ENCODE measurements around the gene BTG2.
A peak's percentile ranks its signal among the peaks of the same experiment; 100 is the strongest.
"Not testable (repeated sequence)": the region's sequence is repeated elsewhere in the genome, so short reads cannot be mapped to it uniquely, and the experiment has no call there.

The BTG2 gene
- total RNA-seq, result 1,507 reads per million, percentile 100 among the genes with 10 or more reads in this experiment

DNA sequence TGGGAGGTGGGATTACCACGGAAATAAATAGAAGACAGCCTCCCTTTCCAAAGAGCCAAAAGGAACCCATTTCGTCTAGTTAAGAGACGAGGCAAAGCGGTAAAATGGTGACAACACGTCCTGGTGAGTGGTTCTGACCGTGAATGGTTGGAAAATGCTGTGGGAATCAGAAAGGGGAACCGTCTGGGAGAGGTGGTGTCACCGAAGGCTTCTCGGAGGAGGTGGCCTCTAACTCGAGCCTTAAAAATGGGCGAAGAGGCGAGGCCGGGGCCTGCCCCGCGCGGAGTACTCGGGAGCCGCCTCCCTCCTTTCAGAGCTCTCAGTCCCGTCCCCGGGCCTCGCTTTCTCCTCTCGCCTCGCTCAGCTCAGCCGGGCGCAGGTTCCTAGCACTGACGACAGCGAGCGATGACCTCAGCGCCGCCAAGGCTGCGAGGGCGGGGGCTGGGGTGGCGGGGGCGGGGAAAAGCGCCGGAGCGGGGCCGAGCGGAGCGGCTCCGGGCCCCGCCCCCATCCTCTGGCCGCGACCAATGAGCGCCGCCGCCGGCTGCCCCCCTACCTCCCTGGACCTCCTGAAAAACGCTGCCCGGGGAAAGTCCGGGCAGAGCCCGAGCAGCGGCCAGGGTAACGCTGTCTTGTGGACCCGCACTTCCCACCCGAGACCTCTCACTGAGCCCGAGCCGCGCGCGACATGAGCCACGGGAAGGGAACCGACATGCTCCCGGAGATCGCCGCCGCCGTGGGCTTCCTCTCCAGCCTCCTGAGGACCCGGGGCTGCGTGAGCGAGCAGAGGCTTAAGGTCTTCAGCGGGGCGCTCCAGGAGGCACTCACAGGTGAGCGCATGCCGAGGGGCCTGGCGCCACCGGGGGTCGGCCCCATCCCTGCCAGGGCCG lies at the start of gene BTG2:
TSS of gene BTG2 (plus strand) at position 601 of the 890 bp plus-strand sequence. CDS start at position 689, 88 bp downstream.
- peak; percentile 92 for DNase-seq

DNA sequence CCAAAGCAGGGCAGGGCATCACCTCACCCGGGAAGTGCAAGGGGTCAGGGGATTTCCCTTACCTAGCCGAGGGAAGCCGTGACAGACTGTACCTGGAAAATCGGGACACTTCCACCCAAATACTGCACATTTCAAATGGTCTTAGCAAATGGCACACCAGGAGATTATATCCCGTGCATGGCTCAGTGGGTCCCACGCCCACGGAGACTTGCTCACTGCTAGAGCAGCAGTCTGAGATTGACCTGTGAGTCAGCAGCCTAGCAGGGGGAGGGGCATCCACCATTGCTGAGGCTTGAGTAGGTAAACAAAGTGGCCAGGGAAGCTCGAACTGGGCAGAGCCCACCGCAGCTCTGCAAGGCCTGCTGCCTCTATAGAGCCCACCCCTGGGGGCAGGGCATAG lies 48.7 kb upstream of the BTG2 start:
- DNase-seq, result not testable (repeated sequence)

DNA sequence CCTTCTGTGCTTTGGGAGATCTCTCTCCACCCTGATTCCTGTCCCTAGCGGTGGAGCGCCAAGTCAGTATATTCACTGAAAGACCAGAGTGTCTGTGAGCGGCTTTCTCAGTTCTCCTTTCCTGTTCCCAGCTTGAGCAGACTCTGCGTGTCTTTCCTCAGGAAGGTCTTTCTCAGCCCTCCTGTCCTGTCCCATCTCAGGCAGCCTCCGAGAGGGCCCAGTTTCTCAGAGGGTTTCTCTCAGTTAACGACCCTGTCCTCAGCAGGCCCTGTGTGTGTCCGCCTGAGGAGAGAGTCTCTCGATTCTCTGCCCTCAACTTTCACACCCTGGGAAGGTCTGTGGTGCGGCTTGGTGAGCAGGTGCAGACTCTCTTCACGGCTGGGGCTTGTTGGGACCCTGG lies 41.8 kb upstream of the BTG2 start:
- no peak for DNase-seq

DNA sequence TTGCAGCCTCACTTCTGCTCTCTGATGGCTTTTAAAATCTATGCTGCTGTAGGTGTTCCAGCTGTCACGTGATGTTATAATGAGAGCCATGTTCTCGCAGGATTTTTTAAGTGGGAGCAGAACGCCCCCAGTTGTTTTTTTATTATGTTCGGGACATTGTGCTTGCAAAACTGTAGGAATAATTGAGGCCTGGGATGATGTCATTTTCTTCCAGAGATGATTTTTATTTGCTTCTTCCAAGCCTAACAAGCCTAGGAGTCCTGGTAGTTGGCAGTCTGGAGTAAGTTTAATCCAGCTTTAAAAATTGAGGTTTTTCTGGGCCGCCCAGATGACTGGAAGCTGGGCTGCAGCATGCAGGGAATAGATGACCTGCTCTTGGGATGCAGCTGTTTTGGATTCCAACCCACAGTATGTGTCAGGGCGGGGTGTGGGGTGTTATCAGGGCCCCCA lies 41.2 kb upstream of the BTG2 start:
- no peak for DNase-seq

- DNase-seq, result no peak
These were observed 39.8 kb upstream of the BTG2 start for GRCh38 chr1:203265541-203265940.

GRCh38 chr1:203266140-203266539 lies 39.2 kb upstream of the BTG2 start:
- DNase-seq, result not testable (repeated sequence)

GRCh38 chr1:203267347-203267846 lies 37.9 kb upstream of the BTG2 start:
- DNase-seq, result peak; percentile 83

GRCh38 chr1:203267912-203268311 lies 37.4 kb upstream of the BTG2 start:
- DNase-seq, result no peak

DNA sequence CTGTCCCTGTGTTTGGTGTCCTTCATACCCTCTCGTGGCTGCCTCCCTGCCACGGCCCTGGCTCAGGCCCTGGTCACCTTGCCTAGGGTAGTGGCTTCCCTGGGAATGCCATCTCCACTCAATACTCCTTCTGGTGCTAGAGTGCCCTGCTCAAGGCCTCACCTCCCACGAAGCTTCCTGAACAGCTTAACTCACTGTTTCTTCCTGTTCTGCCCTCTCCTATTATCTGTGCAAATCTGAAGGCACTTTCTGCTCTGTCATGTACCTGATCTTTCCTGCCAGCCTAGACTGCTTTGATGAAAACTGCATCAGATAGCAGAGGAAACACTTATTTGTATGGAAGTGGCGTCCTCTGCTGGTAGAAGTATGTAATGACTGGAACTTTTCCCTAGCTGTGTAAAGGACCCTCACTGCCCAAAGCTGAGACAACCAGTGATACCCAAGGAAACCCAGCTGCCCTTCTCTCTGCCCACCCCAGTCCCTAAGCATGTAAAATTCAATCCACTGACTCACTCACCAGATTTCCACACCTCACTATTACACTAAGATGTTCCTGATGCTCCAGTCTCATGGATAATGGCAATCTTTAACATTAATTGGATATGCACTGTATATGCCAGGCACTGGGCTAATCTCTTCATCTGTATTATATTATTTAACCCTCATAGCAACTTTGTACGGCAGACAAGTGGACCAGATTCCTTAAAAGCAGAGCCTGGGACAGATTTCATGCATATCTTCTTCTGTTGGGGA lies 36.2 kb upstream of the BTG2 start:
- peak; percentile 43 for DNase-seq

- no peak for DNase-seq
These were observed 35.7 kb upstream of the BTG2 start for GRCh38 chr1:203269654-203270020.

GRCh38 chr1:203270448-203270847 lies 34.9 kb upstream of the BTG2 start:
- DNase-seq, result no peak

DNA sequence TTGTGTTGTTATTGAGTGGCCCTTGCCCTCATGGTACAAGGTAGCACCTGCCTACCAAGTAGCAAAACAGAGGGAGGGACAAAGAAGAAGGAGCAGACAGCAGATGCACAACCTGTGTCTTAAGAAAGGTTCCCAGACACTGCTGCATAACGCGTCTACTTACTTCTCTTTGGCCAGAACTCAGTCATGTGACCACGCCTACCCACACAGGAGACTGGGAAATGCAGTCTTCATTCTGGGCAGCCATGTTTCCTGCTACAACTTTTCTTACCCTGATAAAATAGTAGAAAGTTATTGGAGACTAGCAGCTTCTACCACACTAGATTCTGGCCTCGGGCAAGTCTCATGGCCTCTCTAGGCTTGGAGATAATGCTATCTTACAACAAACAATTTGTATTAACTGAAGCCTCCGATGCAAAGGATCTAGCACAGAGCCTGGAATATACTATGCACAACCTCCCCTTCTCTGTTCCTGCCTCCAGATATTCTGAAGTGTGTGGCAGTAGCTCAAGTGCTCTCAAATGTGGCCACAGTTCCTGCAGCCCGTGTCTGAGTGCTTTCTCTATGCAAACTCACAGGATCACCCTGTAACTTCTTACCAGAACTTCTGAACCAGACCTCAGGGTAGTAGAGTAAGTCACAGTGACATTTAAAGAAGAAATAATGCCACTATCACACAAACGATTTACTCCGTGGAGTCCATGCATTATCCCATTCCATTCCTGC lies 34.1 kb upstream of the BTG2 start:
- DNase-seq, result peak; percentile 70

- no peak for DNase-seq
These were observed 33.2 kb upstream of the BTG2 start for GRCh38 chr1:203271962-203272632.

DNA sequence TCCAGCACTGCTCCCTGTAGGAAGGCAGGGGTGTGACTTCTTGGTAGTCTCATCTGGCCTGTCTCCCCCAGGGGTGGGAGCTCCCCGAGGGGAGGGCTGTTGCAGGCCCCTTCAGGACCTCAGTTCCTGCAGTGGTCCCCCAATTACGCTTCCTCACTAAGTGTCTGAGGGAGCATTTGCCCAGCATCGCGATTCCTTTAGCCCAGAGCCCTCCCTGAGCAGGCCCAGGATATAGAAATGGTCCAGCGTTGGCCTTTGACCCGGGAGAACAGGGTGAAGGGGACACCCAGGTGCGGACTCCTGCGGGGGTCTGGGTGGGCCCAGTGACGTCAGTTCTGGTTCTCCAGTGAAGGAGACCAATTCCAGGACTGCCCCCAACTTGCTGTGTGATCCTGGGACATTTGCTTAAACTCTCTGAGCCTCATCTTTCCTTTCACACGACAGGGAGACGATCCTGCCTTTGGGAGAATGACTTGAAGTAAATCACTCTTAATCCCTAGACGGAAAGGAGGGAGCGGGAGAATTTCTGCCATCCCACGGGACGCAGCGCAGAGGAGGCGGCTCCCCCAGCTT lies 32.6 kb upstream of the BTG2 start:
- no peak for DNase-seq

GRCh38 chr1:203273206-203273868 lies 32.0 kb upstream of the BTG2 start:
- peak; percentile 93 for DNase-seq

GRCh38 chr1:203273869-203274602 lies 31.3 kb upstream of the BTG2 start:
- DNase-seq, result no peak

- no peak for DNase-seq
These were observed 30.5 kb upstream of the BTG2 start for GRCh38 chr1:203274603-203275381.

DNA sequence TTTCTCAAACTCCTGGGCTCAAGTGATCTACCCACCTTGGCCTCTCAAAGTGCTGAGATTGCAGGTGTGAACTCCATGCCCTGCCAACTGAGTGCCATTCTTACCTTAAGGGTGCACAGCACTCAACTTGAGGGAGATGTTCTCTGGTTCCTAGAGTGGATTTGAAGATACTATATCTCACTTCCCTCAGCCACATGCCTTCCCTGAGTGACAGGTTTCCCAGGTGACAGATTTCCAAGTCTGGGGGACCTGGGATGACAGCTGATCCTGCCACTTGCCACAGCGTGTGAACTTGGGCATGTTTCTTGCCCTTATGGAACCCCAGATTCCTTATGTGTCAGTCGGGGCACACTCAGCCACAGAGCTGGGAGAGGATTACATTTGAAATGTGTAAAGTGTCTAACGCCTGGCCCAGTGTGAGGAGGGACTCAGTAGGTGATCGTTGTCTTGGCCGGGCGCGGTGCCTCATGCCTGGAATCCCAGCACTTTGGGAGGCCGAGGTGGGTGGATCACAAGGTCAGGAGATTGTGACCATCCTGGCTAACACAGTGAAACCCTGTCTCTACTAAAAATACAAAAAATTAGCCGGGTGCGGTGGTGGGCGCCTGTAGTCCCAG lies 29.6 kb upstream of the BTG2 start:
- no peak for DNase-seq

DNA sequence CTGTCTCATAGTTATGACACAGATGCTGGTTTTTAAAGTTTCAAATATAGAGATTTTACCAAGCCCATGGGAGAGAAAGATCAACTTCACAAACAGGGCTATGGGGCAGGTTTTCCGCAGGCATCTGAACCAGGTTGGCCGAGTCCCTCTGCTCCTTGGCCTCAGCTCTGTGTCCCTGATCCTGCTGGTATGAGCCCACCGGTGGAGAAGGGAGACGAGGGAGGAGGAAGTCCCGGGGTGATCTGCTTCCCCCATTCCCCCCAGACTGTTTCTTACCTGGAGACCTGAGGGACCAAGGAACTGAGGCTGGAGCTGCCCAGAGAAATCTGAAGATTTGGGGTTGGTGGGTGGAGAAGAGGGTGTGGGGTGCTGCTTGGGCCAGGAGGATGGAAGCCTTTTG lies 28.9 kb upstream of the BTG2 start:
- DNase-seq, result no peak

Measured in effector CD4-positive, alpha-beta T cell (primary cell).